Hepatocyte (in vitro differentiated cells): ENCODE measurements around the gene RASAL1. TPM values are rescaled to one million over a fixed set of nuclear protein-coding genes. Genes with fewer than 3 reads are reported as not detected.

Experiments
- DNase-seq: peaks from one replicate; pipeline ENCODE4 v3.0.0-alpha.2; 2016; ENCODE audit warnings: low spot score
- H2AFZ ChIP-seq: fragments of 200-600 bp; sonication (generic); 2 replicates; pipeline ENCODE4 v1.6.0; 2016; ENCODE audit warnings: antibody characterized with exemption, mild to moderate bottlenecking
- H3K27ac ChIP-seq: fragments of 200-600 bp; sonication (generic); 2 replicates; pipeline ENCODE4 v1.5.1; 2016; ENCODE audit warnings: mild to moderate bottlenecking
- H3K27me3 ChIP-seq: fragments of 200-600 bp; sonication (generic); 2 replicates; pipeline ENCODE4 v1.6.1; 2016
- H3K36me3 ChIP-seq: fragments of 200-600 bp; sonication (generic); replicated peaks from 2 replicates; pipeline ENCODE4 v1.5.1; 2016; ENCODE audit warnings: low read depth; ENCODE audit not compliant: insufficient read depth
- H3K4me1 ChIP-seq: fragments of 200-600 bp; sonication (generic); 2 replicates; pipeline ENCODE4 v1.5.1; 2016; ENCODE audit warnings: mild to moderate bottlenecking, moderate library complexity; ENCODE audit not compliant: insufficient read depth
- H3K4me2 ChIP-seq: fragments of 200-600 bp; sonication (generic); 2 replicates; pipeline ENCODE4 v1.6.0; 2016
- H3K4me3 ChIP-seq: fragments of 200-600 bp; sonication (generic); 2 replicates; pipeline ENCODE4 v1.5.1; 2016; ENCODE audit warnings: mild to moderate bottlenecking
- H3K79me2 ChIP-seq: fragments of 200-600 bp; sonication (generic); 2 replicates; pipeline ENCODE4 v1.6.0; 2017; ENCODE audit warnings: mild to moderate bottlenecking
- H3K9me2 ChIP-seq: fragments of 200-600 bp; sonication (generic); replicated peaks from 2 replicates; pipeline ENCODE4 v1.6.0; 2017; ENCODE audit warnings: mild to moderate bottlenecking; ENCODE audit not compliant: insufficient read depth
- H3K9me3 ChIP-seq: fragments of 200-600 bp; sonication (generic); 2 replicates; pipeline ENCODE4 v1.5.1; 2016; ENCODE audit warnings: low read depth, mild to moderate bottlenecking
- H4K20me1 ChIP-seq: fragments of 200-600 bp; sonication (generic); 2 replicates; pipeline ENCODE4 v1.6.0; 2016; ENCODE audit warnings: mild to moderate bottlenecking; ENCODE audit not compliant: insufficient read depth, poor library complexity, severe bottlenecking
- EZH2 ChIP-seq: fragments of 200-600 bp; sonication (generic); IDR thresholded peaks from 2 replicates; pipeline ENCODE4 v1.6.1; 2016; ENCODE audit warnings: antibody characterized with exemption, mild to moderate bottlenecking, borderline replicate concordance
- EZH2phosphoT487 ChIP-seq: fragments of 200-600 bp; sonication (generic); IDR thresholded peaks from one replicate; pipeline ENCODE4 v1.6.1; 2018; ENCODE audit warnings: antibody characterized with exemption, mild to moderate bottlenecking, low read depth, moderate library complexity; ENCODE audit not compliant: unreplicated experiment, severe bottlenecking
- WGBS: methylation state at CpG from one replicate; pipeline ENCODE4 v1.1.6; 2016; ENCODE audit warnings: low lambda C conversion rate; ENCODE audit errors: missing lambda C conversion rate; 5-methylcytosine and 5-hydroxymethylcytosine counted together
- polyA plus RNA-seq: library from polyadenylated mRNA; unstranded; fragments of >200 nt; fragmentation: Nextera tagmentation; extraction: Ambion mirVana; gene quantifications from 2 replicates; pipeline ENCODE4 v1.2.1, GENCODE V29; 2016
- total RNA-seq: library from RNA; depleted of rRNA; stranded (reverse); fragments of >200 nt; gene quantifications from 2 replicates; pipeline ENCODE4 v1.2.3, GENCODE V29; 2014
- TF ChIP-seq, protein P1 (sequence below): fragments of 200-600 bp; sonication (generic); IDR thresholded peaks from 2 replicates; pipeline ENCODE4 v1.5.1; 2016; ENCODE audit warnings: antibody characterized with exemption, mild to moderate bottlenecking; ENCODE audit not compliant: poor library complexity

Gene RASAL1
- total and polyA plus RNA-seq, 2 experiments from 2014 or later: 0.74 TPM; not detected in 1

DNA sequence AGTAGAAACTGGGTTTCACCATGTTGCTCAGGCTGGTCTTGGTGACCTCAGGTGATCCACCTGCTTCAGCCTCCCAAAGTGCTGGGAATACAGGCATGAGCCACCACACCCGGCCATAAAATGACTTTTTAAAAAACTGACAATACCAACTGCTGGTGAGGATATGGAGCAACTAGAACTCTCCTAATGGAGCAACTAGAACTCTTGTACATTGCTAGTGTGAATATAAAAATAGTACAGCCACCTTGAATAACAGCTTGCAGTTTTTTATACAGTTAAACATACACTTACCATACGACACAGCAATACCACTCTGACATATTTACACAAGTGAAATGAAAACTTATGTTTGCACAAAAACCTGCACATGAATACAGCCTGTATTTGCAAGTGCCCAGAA is 11.4 kb upstream of the RASAL1 start:
- no peak for DNase-seq
- no peaks in the 10 kb centered on the region for H3K36me3 ChIP-seq
- WGBS: 82% methylated on average over 2 of the region's 2 CpGs
- H3K9me2 ChIP-seq: no peaks in the 10 kb centered on the region
- H3K27me3 ChIP-seq: peaks cover 5% of the 10 kb centered on the region
- H3K27ac ChIP-seq: no peak overlapping the region
- H4K20me1 ChIP-seq: no peaks in the 10 kb centered on the region
- H3K4me1 ChIP-seq: peaks cover 4% of the 10 kb centered on the region
- H3K79me2 ChIP-seq: no peaks in the 10 kb centered on the region
- H2AFZ ChIP-seq: no peak overlapping the region
- H3K4me3 ChIP-seq: no peak overlapping the region
- TF ChIP-seq EZH2phosphoT487 (no peak), EZH2 (no peak)
- TF ChIP-seq, protein P1, sequence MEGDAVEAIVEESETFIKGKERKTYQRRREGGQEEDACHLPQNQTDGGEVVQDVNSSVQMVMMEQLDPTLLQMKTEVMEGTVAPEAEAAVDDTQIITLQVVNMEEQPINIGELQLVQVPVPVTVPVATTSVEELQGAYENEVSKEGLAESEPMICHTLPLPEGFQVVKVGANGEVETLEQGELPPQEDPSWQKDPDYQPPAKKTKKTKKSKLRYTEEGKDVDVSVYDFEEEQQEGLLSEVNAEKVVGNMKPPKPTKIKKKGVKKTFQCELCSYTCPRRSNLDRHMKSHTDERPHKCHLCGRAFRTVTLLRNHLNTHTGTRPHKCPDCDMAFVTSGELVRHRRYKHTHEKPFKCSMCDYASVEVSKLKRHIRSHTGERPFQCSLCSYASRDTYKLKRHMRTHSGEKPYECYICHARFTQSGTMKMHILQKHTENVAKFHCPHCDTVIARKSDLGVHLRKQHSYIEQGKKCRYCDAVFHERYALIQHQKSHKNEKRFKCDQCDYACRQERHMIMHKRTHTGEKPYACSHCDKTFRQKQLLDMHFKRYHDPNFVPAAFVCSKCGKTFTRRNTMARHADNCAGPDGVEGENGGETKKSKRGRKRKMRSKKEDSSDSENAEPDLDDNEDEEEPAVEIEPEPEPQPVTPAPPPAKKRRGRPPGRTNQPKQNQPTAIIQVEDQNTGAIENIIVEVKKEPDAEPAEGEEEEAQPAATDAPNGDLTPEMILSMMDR: no peak
- H3K9me3 ChIP-seq: no peaks in the 10 kb centered on the region
- H3K4me2 ChIP-seq: no peak overlapping the region

DNA sequence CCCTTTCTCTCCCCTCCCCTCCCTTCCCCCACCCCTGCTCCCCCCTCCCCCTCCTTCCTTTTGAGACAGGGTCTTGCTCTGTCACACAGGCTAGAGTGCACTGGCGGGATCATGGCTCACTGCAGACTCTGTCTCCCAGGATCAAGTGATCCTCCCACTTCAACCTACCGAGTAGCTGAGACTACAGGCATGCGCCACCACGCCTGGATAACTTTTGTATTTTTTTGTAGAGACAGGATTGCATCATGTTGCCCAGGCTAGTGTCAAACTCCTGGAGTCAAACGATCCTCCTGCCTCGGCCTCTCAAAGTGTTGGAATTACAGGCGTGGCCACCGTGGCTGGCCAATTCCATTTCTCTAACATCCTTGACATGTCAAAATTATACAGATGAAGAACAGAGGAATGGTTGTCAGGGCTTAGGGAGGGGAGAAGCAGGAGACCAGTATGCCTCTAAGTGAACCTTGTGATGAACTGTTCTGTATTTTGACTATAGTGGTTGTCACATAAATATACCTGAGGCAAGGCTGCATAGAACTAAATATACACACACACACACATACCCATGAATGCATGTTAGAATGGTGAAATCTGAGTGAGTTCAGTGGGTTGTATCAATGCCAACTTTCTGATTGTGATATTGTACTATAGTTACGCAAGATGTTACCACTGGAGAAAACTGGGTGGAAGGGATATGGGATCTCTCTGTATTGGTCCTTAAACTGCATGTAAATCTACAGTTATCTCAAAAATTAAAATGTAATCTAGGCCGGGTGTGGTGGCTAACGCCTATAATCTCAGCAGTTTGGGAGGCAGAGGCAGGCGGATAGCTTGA is 10.4 kb upstream of the RASAL1 start:
- TF ChIP-seq EZH2 (no peak), EZH2phosphoT487 (no peak)
- TF ChIP-seq, protein P1: no peak
- no peak overlapping the region for H2AFZ ChIP-seq
- H3K36me3 ChIP-seq: no peaks in the 10 kb centered on the region
- H3K4me2 ChIP-seq: no peak overlapping the region
- no peak overlapping the region for H3K27ac ChIP-seq
- no peaks in the 10 kb centered on the region for H3K9me2 ChIP-seq
- H3K4me1 ChIP-seq: peaks cover 4% of the 10 kb centered on the region
- H3K4me3 ChIP-seq: no peak overlapping the region
- H3K79me2 ChIP-seq: no peaks in the 10 kb centered on the region
- H4K20me1 ChIP-seq: no peaks in the 10 kb centered on the region
- no peak for DNase-seq
- 85% methylated on average over 12 of the region's 12 CpGs for WGBS
- no peaks in the 10 kb centered on the region for H3K9me3 ChIP-seq
- H3K27me3 ChIP-seq: no peaks in the 10 kb centered on the region

GRCh38 chr12:113144806-113145205 is 9.2 kb upstream of the RASAL1 start:
- no peak for DNase-seq
- H3K79me2 ChIP-seq: no peaks in the 10 kb centered on the region
- H4K20me1 ChIP-seq: no peaks in the 10 kb centered on the region
- H2AFZ ChIP-seq: no peak overlapping the region
- H3K9me3 ChIP-seq: no peaks in the 10 kb centered on the region
- peaks cover 4% of the 10 kb centered on the region for H3K4me1 ChIP-seq
- TF ChIP-seq, protein P1: no peak
- no peak for TF ChIP-seq EZH2
- no peak for TF ChIP-seq EZH2phosphoT487
- H3K27ac ChIP-seq: no peak overlapping the region
- H3K4me2 ChIP-seq: no peak overlapping the region
- H3K4me3 ChIP-seq: no peak overlapping the region
- H3K36me3 ChIP-seq: no peaks in the 10 kb centered on the region
- no peaks in the 10 kb centered on the region for H3K27me3 ChIP-seq
- no peaks in the 10 kb centered on the region for H3K9me2 ChIP-seq
- 92% methylated on average over 5 of the region's 5 CpGs for WGBS
